ENCODE results near the gene FUT8.

The FUT8 gene

DNA sequence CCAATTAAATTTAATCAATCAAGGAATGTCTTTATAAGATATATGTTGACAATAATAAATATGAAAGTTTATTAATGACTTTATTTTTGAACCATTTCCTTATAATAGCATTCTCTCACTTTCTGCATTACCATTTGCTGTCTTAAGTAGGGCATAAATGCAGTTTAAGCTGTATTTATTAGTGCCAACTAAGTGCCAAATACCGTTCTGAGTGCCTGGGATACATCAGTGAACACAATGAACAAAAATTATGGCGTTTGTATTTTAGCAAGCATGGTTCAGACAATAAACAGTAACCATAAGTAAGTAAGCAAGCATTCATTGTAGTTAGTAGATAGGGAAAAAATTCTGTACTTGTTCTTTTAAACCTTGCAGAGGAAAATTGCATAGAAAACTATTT lies 145.8 kb downstream of the FUT8 start:
- Mint-ChIP-seq H3K4me3 (no peak overlapping the region), H3K27ac (no peak overlapping the region), H3K4me1 (ENCODE audit: low read depth) (peaks cover 17% of the 10 kb centered on the region), H3K36me3 (ENCODE audit: low read depth) (peaks cover 21% of the 10 kb centered on the region), H3K27me3 (ENCODE audit: low read depth) (no peaks in the 10 kb centered on the region), H3K9me3 (no peaks in the 10 kb centered on the region)

GRCh38 chr14:65560340-65561027 lies 148.0 kb downstream of the FUT8 start:
- no peaks in the 10 kb centered on the region for H3K27me3 Mint-ChIP-seq (ENCODE audit: low read depth)
- H3K4me1 Mint-ChIP-seq (ENCODE audit: low read depth) = peaks cover 28% of the 10 kb centered on the region
- peaks cover 31% of the 10 kb centered on the region for H3K36me3 Mint-ChIP-seq (ENCODE audit: low read depth)
- no peak overlapping the region for H3K27ac Mint-ChIP-seq
- peaks cover 4% of the 10 kb centered on the region for H3K9me3 Mint-ChIP-seq
- no peak overlapping the region for H3K4me3 Mint-ChIP-seq

GRCh38 chr14:65564370-65564769 lies 151.8 kb downstream of the FUT8 start:
- Mint-ChIP-seq H3K27me3 (ENCODE audit: low read depth) (no peaks in the 10 kb centered on the region), H3K27ac (no peak overlapping the region), H3K4me1 (ENCODE audit: low read depth) (peaks cover 48% of the 10 kb centered on the region), H3K9me3 (peaks cover 9% of the 10 kb centered on the region), H3K36me3 (ENCODE audit: low read depth) (peaks cover 46% of the 10 kb centered on the region), H3K4me3 (no peak overlapping the region)

- H3K36me3 Mint-ChIP-seq (ENCODE audit: low read depth) = peaks cover 51% of the 10 kb centered on the region
- H3K27me3 Mint-ChIP-seq (ENCODE audit: low read depth) = no peaks in the 10 kb centered on the region
- H3K4me3 Mint-ChIP-seq = peak overlapping the region; percentile 41
- H3K27ac Mint-ChIP-seq = peak overlapping the region; percentile 80
- H3K9me3 Mint-ChIP-seq = peaks cover 9% of the 10 kb centered on the region
- peaks cover 43% of the 10 kb centered on the region for H3K4me1 Mint-ChIP-seq (ENCODE audit: low read depth)
Observed at GRCh38 chr14:65565948-65566347, 153.4 kb downstream of the FUT8 start.

DNA sequence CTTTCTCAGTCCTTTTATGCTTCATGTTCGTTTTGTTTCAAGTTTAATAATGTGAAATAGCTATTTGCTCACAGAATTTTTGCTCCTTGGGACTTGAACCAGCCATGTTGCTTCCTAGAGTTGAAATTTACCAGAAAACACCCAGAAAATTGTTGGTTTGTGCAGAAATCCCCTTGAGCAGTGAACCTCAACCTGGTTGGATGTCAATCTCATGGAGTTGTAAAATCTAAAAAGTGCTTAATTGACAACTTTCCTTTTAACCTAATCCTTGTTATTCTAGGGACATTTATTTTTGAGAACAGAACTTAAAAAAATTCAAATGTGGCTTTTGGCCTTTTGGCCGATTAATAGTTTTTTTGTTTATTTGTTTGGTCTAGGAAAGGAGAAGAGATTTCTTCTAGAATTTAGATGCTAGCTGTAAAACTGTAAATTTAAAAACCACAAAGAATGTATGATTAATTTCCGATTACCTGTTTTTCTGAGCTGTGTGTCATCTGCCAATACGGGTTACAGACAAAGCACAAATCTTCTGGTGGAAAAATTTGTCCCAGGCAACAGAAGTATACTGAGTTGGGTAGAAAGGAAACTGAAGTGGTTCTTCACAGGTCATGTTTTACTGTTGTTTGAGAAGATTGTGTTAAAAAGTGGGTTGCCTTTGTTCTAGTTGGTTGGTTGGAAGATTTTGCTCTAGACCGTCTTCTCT lies 154.4 kb downstream of the FUT8 start:
- H3K27ac Mint-ChIP-seq = peak overlapping the region; percentile 53
- peak overlapping the region; percentile 8 for H3K4me3 Mint-ChIP-seq
- H3K9me3 Mint-ChIP-seq = peaks cover 9% of the 10 kb centered on the region
- H3K4me1 Mint-ChIP-seq (ENCODE audit: low read depth) = peaks cover 46% of the 10 kb centered on the region
- H3K36me3 Mint-ChIP-seq (ENCODE audit: low read depth) = peaks cover 45% of the 10 kb centered on the region
- H3K27me3 Mint-ChIP-seq (ENCODE audit: low read depth) = no peaks in the 10 kb centered on the region

DNA sequence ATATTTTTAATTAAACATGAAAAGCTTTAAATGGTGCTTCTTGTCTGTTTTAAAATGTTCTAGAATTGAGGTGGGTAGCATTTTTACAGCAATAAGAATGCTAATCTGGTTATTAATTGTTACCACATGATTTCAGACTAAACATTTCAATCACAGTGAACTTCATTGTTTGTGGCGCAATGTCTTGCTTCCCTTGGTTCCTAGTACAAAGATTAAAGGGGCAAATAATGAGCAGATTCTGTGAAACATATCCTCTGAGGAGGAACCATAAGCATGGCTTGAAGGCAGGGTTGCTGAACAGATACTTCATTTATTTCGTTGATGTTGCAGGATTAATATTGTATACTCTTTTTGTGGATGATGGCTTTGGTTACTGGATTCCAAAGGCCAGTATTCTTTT lies 162.1 kb downstream of the FUT8 start:
- no peak overlapping the region for H3K4me3 Mint-ChIP-seq
- H3K27me3 Mint-ChIP-seq (ENCODE audit: low read depth) = no peaks in the 10 kb centered on the region
- no peaks in the 10 kb centered on the region for H3K9me3 Mint-ChIP-seq
- H3K36me3 Mint-ChIP-seq (ENCODE audit: low read depth) = peaks cover 27% of the 10 kb centered on the region
- H3K4me1 Mint-ChIP-seq (ENCODE audit: low read depth) = peaks cover 23% of the 10 kb centered on the region
- H3K27ac Mint-ChIP-seq = no peak overlapping the region

- Mint-ChIP-seq H3K9me3 (no peaks in the 10 kb centered on the region), H3K4me1 (ENCODE audit: low read depth) (peaks cover 21% of the 10 kb centered on the region), H3K4me3 (no peak overlapping the region), H3K27me3 (ENCODE audit: low read depth) (no peaks in the 10 kb centered on the region), H3K27ac (no peak overlapping the region), H3K36me3 (ENCODE audit: low read depth) (peaks cover 24% of the 10 kb centered on the region)
Observed at GRCh38 chr14:65575389-65575788, 162.9 kb downstream of the FUT8 start.

DNA sequence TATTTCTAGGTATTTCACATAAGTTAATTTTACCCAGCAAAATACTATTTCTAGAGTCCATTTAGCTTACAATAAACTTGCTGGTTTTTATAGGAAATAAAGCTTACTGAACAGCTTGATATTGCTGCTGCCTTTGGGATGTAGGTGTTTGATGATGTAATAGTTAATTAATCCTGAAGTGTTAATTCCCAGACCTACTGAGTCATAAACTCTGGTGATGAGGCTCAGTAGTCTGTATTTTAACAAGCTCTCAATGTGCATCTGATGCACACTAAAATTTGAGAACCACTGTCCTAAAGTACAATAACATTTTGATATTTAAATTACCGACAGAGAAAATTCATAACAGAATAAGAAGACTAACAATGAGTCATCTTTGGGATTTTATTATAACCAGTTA lies 168.4 kb downstream of the FUT8 start:
- H3K9me3 Mint-ChIP-seq = no peaks in the 10 kb centered on the region

DNA sequence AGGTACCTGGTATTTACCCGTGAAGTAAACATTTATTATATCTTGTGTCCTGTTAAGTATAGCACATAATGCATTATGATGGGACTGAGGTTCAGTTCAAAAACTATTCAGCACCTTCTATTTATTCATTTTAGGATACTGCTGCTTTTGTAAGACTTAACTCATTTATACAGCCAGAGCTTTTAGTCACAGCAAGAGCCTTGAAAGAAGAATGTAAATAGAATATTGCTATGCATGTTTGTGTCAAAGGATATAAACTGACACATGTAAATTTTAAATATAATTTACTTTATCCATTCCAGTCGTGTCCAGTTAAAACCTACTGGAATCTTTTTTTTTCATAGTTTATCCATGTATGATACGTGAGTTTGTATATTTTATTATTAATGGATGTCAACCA lies 168.8 kb downstream of the FUT8 start:
- Mint-ChIP-seq H3K27me3 (ENCODE audit: low read depth) (no peaks in the 10 kb centered on the region), H3K4me3 (no peak overlapping the region), H3K27ac (no peak overlapping the region), H3K4me1 (ENCODE audit: low read depth) (peaks cover 6% of the 10 kb centered on the region), H3K9me3 (no peaks in the 10 kb centered on the region), H3K36me3 (ENCODE audit: low read depth) (peaks cover 8% of the 10 kb centered on the region)

More for the DNA sequence above, 168.4 kb downstream of the FUT8 start:
- Mint-ChIP-seq H3K4me3 (no peak overlapping the region), H3K4me1 (ENCODE audit: low read depth) (peaks cover 7% of the 10 kb centered on the region), H3K36me3 (ENCODE audit: low read depth) (peaks cover 8% of the 10 kb centered on the region), H3K27me3 (ENCODE audit: low read depth) (no peaks in the 10 kb centered on the region), H3K27ac (no peak overlapping the region)

GRCh38 chr14:65581799-65582198 lies 169.3 kb downstream of the FUT8 start:
- peaks cover 8% of the 10 kb centered on the region for H3K36me3 Mint-ChIP-seq (ENCODE audit: low read depth)
- H3K4me3 Mint-ChIP-seq = no peak overlapping the region
- H3K4me1 Mint-ChIP-seq (ENCODE audit: low read depth) = peaks cover 6% of the 10 kb centered on the region

DNA sequence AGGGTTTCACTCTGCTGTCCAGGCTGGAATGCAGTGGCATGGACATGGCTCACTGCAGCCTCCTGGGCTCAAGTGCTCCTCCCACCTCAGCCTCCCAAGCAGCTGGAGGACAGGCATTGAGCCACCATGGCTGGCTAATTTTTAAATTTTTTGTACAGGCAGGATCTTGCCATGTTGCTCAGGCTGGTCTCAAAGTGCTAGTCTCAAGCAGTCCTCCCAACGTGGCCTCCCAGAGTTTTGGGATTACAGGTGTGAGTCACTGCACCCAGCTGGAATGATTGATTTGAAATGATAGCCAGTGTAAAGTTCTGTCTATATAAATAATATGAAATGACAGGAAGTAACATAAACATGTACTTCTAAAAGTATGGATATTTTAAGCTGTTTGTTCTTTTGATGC lies 172.7 kb downstream of the FUT8 start:
- Mint-ChIP-seq H3K27ac (no peak overlapping the region), H3K9me3 (no peaks in the 10 kb centered on the region), H3K4me1 (ENCODE audit: low read depth) (peaks cover 14% of the 10 kb centered on the region), H3K36me3 (ENCODE audit: low read depth) (peaks cover 6% of the 10 kb centered on the region), H3K4me3 (no peak overlapping the region), H3K27me3 (ENCODE audit: low read depth) (no peaks in the 10 kb centered on the region)

More at GRCh38 chr14:65581799-65582198, 169.3 kb downstream of the FUT8 start:
- Mint-ChIP-seq H3K27me3 (ENCODE audit: low read depth) (no peaks in the 10 kb centered on the region), H3K9me3 (no peaks in the 10 kb centered on the region), H3K27ac (no peak overlapping the region)

DNA sequence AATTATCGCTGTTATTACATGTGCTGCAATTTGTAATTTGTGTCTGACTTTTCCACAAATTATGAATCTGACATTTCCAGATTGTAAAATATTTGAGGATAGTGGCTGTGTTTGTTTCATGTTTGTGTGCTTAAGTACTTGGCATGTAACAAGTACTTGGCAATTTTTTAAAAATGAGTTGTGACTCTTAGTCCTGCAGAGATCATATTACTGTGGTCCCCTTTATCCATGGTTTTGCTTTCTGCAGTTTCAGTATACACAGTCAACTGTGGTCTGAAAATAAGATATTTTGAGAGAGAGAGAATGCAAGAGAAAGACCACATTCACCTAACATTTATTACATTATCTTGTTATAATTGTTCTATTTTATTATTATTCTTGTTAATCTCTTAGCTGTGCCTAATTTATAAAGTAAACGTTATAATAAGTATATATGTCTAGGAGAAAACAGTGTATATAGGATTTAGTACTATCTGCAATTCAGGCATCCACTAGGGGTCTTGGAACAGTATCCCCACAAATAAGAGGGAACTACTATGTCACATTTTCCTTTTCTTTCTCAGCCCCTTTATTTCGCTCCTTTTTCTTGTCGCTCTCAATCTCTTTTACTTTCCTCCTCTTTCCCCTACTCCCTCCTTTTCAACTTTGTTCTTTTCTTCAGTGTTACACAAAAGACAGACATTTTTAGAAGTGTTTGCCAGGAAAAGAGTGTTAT lies 176.1 kb downstream of the FUT8 start:
- no peaks in the 10 kb centered on the region for H3K27me3 Mint-ChIP-seq (ENCODE audit: low read depth)

DNA sequence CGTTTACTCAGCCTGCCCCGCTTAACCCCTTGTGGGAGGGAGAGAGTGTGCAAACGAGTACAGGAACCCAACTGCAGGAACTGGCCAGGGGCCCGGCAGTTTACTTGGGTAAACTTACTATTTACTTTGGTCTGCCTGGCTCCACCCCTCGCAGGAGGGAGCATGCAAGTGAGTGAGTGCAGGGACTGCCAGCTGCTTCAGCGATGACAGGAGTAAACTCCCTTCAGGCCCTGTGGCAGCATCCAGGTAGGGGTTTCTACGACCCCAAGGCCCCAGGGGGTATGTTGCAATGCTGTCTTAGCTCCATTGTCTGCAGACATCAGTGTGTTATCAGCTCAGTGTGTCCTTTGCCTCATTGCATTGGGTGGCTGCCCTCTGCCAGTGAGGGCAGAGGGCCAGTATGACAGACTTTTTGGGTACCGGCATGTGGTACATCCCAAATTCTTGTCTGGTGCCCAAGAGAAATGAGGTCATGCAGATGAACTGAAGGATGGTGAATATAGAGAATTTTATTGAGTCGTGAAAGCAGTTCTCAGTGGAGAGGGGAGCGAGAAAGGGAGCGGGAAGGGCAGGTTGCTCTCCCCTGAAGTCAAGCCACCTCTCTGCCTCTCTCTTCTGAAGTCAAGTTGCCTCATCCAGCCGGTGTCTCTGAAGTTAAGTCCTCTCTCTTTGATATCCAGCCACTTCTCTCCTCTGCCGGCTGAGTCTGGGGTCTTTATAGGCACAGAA lies 181.8 kb downstream of the FUT8 start:
- Mint-ChIP-seq H3K36me3 (ENCODE audit: low read depth) (peaks cover 2% of the 10 kb centered on the region), H3K27me3 (ENCODE audit: low read depth) (no peaks in the 10 kb centered on the region), H3K27ac (no peak overlapping the region), H3K9me3 (no peaks in the 10 kb centered on the region), H3K4me1 (ENCODE audit: low read depth) (peaks cover 2% of the 10 kb centered on the region), H3K4me3 (no peak overlapping the region)

More for the DNA sequence above, 176.1 kb downstream of the FUT8 start:
- Mint-ChIP-seq H3K4me1 (ENCODE audit: low read depth) (peaks cover 12% of the 10 kb centered on the region), H3K27ac (no peak overlapping the region), H3K4me3 (no peak overlapping the region), H3K9me3 (no peaks in the 10 kb centered on the region), H3K36me3 (ENCODE audit: low read depth) (peaks cover 6% of the 10 kb centered on the region)

- H3K4me3 Mint-ChIP-seq = no peak overlapping the region
- H3K4me1 Mint-ChIP-seq (ENCODE audit: low read depth) = peaks cover 2% of the 10 kb centered on the region
- no peaks in the 10 kb centered on the region for H3K27me3 Mint-ChIP-seq (ENCODE audit: low read depth)
- H3K27ac Mint-ChIP-seq = no peak overlapping the region
- H3K36me3 Mint-ChIP-seq (ENCODE audit: low read depth) = no peaks in the 10 kb centered on the region
- H3K9me3 Mint-ChIP-seq = no peaks in the 10 kb centered on the region
Observed at GRCh38 chr14:65594882-65595237, 182.3 kb downstream of the FUT8 start.
